GM21528 (cell line): Measurements from ENCODE around the gene UPK3B.
"Not testable (repeated sequence)": the region's sequence is repeated elsewhere in the genome, so short reads cannot be mapped to it uniquely, and the experiment has no call there.

ENCODE experiments used
- ATAC-seq: cut with Tn5 transposase; IDR thresholded peaks from one replicate; pipeline ENCODE4 v1.9.1; 2021; ENCODE audit warnings: mild to moderate bottlenecking, moderate library complexity; ENCODE audit not compliant: unreplicated experiment, low FRiP score

The UPK3B gene

DNA sequence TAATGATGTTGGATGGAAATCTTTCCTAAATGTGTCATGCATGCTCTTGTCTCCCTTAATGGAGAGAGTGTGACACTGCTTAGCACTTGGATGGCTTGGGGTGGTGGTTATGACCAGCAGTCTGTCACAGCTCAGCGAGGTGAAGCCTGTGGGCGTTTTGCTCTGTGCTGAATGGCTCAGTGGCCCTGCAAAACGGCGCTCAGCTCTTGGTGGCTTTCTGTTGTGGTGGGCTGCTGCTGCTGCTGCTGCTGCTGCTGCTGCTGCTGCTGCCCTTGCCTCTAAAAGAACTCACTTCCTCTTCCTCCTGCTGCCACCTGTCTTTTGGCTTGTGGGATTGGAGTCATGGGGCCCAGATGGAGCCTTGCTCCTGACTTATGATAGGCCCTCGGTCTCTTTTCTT is 23.7 kb upstream of the UPK3B start:
- ATAC-seq: peak; percentile 98

DNA sequence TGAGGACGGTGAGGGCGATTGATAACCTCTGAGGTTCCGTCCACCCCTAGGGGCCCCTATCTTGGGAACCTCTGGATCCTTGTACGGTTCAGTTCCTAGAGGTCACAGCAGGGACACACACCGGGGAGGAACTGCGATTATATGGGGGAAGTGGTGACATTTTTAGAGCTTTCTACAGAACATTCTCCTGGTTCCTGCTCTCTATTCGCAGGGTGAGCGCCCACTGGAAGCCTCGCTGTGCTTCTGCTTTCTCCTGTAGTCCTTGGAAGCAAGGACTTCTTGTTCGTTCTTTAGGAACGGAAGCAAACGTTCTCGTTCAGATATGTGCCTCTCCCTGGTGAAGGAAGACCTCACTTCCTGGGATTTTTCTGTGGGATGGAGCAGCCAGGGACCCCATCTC is 22.4 kb upstream of the UPK3B start:
- ATAC-seq: not testable (repeated sequence)

DNA sequence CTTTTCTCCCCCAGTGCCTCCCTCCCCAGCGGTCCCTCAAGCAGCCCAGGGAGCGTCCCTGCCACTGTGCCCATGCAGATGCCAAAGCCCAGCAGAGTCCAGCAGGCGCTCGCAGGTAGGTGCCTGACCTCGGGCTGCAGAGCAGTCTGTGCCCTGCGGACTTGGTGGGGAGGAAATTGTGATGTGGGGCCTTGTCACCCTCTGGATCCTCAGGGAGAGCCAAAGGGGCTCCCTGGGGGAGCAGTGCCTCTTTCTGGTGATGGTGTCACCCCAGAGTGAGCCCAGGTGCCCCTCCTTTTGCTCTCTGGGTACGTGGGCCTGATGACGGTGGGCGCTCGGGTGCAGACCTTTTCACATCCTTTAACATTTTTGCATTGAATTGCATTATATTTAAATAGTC is 18.2 kb upstream of the UPK3B start:
- ATAC-seq: not testable (repeated sequence)

DNA sequence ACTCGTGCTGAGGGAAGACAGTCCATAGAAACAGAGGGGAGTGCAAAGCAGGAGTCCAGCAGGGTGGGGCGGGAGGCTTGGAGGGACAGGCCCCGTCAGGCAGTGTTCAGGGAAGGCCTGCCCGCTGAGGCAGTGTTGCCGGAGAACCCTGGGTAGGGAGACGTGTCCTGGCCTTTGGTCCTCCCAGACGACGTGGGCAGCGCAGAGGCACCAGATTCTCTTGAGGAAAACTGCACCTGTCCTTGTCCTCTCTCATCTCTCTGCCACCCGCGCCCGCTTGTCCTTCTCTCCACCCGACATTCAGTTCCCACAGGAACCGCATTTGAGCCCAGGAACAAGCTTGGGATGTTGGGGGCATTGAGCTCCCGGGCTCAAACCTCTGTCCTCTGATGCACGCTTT is 14.6 kb upstream of the UPK3B start:
- not testable (repeated sequence) for ATAC-seq

DNA sequence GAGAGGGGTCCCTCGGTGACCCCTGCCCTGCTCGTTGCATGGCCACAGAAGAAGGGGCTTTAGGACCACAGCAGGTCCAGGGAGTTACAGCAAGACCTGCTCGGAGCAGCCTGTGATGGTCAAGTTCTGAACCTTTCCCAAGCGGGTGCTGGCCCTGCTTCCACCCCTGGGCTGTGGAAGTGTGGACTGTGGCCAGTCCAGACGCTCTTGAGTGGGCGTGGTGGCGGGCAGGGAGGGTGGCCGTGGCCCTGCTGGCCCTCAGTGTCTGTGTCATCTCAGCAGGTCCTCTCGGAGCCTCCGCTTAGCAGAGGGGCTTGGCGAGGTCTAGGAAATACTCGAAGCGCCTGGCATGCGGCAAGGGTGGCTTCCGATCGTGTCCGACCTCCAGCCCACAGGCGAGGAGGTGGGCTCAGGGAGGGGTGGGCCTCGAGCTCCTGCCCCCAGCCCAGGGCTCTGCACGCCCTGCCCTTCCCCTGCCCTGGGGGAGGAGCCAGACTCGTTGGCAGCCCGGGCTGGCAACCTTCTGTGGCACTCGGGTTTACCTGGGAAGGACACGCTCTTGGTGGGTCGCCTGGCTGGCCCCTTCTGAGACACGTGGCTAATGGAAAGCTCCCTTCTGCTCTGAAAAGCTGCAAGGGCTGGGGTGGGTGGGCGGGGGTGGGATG is 12.3 kb upstream of the UPK3B start:
- not testable (repeated sequence) for ATAC-seq

DNA sequence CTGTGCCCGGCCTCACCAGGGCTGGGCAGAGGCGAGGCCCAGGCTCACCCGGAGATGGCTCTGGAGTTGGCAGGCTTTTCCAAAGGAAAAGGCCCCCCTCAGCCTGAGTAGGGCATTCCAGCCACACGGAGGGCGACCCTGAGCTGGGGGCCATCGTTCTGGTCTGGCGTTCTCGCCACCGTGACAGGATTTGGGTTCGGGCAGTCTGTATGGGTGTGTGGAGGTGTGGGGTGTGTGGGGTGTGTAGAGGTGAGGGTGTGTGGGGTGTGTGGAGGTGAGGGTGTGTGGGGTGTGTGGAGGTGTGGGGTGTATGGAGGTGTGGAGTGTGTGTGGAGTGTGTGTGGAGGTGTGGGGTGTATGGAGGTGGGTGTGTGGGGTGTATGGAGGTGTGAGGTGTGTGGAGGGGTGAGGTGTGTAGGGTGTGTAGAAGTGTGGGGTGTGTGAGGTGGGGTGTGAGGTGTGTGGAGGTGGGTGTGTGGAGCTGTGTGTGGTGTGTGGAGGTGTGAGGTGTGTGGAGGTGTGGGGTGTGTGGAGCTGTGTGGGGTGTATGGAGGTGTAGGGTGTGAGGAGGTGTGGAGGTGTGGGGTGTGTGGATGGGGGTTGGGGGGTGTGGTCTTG is 11.7 kb upstream of the UPK3B start:
- not testable (repeated sequence) for ATAC-seq

DNA sequence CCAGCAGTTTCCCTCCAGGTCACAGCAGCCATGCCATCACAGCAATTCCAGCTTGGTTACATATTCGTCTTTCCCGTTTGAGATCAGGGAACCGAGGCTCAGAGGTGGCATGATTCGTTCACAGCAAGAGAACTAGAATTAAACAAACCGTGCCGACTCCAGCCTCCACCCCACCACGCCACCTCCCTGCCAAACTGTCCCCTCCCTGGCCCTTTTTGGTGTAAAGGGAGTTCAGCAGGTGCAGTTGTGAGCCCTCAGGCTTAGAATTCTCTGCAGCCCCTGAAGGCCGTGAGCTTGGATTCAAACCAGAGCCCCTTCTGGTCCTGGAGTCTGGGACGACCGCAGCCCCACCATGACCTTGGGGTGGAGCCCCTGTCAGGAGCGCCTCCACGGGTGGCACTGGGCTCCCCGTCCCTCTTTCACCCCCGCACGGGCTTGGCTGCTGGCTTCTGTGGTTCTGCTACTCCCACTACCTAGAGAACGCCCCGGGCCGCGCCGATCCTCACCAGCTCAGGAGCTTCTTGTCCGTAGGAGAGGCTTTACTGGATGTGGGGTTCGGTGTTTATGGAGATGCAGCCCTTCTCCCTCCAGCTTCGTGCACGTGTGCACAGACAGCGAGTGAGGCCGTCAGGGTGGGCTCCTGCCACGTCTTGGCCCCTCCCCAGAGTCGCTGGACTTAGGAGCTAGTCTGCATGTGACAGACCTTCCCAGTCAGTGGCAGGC is 11.0 kb upstream of the UPK3B start:
- not testable (repeated sequence) for ATAC-seq

DNA sequence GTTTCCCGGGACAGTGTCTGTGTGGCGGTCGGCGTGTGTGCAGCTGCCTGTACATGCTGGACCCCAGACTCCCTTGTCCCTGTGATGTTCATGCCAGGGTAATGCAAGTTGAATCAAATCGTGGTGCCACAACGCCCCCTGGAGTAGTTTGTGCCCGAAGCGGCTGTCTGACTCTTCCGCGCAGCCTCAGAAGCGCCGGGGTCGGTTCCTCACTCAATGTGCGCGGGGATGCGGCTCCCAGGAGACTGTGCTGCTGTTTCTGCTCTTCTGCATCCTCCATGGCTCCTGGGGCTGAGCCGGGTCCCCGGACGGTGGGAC is 10.5 kb upstream of the UPK3B start:
- not testable (repeated sequence) for ATAC-seq

DNA sequence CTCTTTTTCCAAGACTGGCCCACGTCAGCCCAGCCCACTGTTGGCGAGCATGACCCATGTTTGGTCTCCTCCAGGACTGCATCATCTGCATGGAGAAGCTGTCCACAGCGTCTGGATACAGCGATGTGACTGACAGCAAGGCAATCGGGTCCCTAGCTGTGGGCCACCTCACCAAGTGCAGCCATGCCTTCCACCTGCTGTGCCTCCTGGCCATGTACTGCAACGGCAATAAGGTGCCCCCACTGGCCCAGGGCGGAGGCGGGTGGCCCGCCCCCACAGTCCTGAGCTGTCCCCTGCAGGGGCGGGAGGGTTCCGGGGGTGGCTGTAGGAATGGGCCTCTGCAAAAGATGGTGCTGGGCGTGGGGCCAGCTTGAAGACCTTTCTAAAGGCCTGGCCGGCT is 8.1 kb upstream of the UPK3B start:
- not testable (repeated sequence) for ATAC-seq

DNA sequence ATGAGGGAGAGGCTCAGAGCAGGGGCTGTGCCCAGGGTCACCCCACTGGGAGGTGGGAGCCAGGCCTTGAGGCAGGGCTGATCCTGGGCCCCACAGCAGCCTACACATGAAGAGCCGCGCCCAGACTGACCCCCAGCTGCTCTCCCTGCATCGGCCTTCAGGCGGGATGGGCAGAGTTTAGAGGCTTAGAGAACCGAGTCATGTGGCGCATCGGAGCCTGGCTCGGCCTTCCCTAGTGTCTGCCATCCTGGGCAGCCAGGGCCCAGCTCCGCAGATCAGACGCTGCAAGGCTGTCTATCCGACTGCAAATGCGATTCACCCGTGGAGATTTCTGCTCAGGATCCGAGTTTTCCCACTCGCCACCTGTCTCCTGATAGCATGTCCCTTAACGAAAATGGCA is 7.5 kb upstream of the UPK3B start:
- ATAC-seq: not testable (repeated sequence)

DNA sequence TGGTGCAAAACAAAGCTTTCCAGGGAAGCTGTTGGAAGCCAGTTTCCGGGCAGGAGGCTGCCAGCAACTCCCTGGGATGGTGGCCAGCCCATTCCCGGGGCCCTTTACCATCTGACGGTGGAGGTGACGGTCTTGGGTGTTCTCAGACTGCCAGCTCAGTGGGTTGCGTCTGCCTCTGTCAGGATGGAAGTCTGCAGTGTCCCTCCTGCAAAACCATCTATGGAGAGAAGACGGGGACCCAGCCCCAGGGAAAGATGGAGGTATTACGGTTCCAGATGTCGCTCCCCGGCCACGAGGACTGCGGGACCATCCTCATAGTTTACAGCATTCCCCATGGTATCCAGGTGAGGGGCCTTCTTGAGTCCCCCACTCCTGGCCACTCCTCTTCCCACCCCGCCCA is 7.1 kb upstream of the UPK3B start:
- ATAC-seq: not testable (repeated sequence)

DNA sequence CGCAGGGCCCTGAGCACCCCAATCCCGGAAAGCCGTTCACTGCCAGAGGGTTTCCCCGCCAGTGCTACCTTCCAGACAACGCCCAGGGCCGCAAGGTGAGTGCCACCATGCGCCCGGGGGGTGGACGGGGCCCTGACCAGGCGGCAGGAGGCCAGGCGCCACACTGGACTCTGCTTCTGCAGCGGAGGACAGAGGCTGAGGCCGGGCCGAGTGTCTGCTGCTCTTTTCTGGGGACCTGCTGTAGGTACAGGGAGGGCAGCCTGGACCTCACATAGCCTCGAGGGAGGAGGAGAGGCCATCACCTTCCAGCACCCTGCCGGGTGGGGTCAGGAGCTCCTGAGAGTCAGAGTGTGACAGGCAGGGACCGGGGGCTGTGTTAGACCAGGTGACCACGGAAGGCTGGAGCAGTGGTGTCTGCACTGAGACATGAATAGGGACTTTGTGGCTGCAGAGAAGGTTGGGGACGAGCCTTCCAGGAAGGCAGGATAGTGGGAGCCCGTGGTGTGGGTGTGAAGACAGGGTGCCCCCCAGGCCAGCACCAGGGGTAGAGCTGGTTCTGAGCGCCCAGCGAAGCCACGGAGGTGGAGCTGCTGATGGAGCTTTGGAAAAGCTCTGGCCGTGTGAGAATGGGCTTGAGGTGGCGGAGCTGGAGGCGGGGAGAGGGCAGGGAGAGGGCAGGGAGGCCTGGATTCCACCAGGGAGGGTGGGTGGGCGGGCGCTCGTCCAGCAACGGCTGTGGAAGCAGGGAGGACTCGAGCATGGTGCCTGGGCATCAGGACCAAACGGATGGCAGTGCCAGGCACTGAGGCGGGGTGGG is 5.8 kb upstream of the UPK3B start:
- ATAC-seq: not testable (repeated sequence)

DNA sequence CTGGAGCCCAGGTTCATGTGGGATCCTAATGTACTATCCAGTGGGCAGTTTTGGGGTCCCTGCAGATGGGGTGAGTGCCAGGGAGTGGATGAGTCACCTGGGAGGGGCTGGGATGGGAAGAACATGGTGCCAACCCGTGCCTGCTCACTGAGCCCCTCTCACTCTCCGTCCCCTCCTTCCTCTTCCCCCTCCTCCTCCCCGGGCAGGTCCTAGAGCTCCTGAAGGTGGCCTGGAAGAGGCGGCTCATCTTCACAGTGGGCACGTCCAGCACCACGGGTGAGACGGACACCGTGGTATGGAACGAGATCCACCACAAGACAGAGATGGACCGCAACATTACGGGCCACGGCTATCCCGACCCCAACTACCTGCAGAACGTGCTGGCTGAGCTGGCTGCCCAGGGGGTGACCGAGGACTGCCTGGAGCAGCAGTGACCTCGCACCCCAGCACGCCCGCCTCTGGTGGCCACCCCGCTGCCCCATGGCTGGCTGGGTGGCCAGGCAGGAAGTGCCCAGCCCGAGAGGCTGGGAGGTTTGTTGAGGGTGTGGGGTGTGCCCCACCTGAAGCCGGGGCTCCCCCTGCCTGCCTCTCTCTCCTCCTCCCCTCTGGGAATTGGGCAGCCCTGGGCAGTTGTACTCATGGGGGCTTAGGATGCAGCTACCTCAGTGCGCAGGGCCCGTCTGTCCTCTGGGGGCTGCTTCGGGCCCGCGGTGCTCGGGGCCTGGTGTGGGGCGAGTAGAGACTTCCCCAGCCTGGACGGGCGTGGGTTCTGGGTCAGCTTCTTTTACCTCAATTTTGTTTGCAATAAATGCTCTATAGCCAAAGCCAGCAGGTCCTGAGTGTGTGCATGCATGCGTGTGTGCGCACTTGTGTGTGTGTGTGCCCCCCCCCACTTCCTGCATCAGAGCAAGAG is 4.9 kb upstream of the UPK3B start:
- no peak for ATAC-seq

DNA sequence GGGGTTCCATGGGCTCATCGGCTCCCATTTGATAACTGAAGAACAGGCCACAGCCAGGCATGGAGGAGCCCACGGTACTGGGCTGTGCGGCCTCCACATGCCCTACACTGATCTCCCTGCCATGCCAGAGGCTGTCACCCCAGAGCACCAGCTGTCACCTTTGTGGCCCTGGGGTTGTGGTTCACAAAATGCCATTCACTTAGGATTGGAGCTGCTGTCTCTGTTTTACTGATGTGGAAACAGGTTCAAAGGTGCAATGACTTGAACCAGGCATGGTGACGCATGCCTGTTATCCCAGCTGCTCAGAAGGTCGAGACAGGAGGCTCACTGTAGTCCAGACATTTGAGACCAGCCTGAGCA is 4.3 kb upstream of the UPK3B start:
- no peak for ATAC-seq

DNA sequence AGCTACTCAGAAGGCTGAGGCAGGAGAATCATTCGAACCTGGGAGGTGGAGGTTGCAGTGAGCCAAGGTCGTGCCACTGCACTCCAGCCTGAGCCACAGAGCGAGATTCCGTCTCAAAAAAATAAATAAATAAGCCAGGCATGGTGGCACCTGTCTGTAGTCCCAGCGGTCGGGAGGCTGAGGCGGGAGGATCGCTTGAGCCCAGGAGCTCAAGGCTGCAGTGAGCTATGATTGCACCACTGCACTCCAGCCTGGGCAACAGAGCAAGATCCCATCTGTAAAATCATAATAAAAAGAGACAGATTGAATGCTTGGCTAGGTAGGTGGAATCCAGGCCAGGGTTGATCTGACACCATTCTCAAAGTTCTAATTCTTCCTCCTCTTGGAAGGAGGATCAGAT is 3.7 kb upstream of the UPK3B start:
- not testable (repeated sequence) for ATAC-seq

DNA sequence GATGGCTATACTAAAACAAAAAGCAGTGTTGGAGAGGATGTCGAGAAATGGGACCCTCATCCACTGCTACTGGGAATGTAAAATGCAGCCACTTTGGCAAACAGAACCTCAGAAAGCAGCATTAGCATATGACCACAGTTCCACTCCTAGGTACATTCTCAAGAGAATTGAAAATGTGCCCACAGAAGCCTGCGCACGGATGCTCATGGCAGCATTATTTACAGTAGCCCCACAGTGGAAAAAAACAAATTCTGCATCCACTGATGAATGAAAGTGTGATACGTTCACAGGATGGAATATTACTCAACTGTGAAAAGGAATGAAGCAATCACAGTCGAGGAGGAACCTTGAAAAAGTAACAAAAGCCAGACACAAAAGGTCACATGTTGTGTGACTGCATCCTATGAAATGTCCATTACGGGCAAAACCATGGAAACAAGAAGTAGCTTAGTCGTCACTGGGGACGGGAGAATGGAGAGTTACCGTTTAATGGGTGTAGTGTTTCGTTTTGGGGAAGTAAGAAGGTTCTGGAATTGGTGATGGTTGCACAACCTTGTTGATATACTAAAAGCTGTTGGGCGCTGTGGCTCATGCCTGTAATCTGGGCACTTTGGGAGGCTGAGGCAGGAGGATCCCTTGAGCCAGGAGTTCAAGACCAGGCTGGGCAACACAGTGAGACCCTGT is 2.5 kb upstream of the UPK3B start:
- no peak for ATAC-seq

DNA sequence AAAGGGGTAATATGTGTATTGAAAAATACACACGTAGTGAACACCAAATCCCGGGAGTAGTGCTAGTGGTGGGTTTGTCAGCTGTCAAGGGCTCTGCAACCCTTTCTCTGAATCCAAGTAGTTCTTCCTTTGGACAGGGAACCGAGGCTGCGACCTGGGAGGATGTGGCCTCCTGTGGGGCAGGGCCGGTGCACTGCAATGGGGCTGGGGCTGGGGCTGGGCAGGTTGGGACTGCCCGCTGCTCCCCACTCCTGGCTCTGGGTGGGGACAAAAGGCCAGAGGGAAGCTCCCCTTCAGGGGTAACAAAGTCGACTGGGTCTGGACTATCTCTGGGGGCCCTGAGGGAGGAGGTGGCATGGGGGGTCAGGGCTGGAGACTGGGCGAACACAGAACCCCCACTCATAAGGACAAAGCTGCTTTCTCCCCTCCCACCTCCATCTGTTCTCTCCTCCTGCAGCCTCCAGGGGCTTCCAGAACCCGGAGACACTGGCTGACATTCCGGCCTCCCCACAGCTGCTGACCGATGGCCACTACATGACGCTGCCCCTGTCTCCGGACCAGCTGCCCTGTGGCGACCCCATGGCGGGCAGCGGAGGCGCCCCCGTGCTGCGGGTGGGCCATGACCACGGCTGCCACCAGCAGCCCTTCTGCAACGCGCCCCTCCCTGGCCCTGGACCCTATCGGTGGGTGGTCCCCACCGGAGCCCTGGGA is 1.0 kb downstream of the UPK3B start:
- not testable (repeated sequence) for ATAC-seq

DNA sequence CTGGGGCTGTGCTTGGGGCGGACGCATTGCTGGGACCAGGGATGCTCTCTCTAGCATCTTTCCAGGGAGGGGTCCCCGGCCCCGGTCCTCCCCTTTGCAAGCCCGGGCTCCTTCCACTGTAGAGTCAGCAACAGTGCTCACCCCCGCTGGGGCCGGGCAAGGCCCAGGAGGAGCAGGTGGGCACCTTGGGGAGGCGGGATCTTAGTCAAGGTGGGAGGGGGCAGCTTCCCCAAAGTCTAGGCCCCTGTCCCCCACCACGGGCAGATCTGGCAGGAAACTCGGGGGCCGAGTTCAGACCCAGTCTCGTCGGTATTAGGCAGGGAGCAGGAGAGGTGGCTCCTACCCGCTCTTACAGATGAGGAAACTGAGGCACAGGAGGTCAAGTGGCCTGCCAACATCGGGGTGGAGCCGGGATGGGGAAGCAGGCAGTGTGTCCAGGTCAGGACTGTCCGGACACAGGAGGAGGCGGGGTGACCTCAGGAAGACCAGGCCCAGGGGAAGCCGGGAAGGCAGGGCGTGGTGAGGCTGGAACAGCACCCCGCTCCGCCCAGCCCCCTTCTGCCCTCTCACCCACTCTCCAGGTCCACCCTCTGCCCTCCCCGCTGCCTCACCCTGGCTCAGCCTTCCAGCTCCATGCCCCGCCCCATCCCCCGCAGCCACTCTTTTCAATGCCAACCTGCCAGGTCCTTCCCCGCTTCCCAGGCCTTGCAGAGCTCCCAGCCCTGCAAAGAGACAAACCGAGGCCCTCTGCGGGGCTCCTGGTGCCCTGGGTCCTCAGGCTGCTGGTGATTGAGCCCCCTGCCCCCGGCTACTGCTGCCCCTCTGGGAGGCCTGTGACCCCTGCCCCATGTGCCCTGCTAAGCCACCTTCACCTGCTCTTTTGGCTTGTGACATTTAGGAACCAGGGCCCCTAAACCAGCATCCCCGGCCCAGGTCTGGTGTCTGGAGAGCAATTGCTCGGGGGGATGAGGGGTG is 1.8 kb downstream of the UPK3B start:
- ATAC-seq: not testable (repeated sequence)
